A549 (cell line): ENCODE data around the gene STRBP.

Experiments used
- BHLHE40 ChIP-seq: IDR thresholded peaks from 2 replicates; pipeline ENCODE4 v1.6.1; 2012; ENCODE audit warnings: low read depth, low read length, inconsistent platforms
- CEBPB ChIP-seq, 2 experiments: fragments of >200 bp in 1 of 2; sonication (Bioruptor Twin) in 1 of 2; formaldehyde crosslinking in 1 of 2; IDR thresholded peaks; 2 replicates each; pipeline ENCODE4 v1.6.1; 2012 to 2016
- CTCF ChIP-seq: fragments of >200 bp; sonication (Bioruptor Twin); formaldehyde crosslinking; IDR thresholded peaks from 3 replicates; pipeline ENCODE4 v1.5.1; 2016
- EP300 ChIP-seq, 2 experiments: fragments of >200 bp; sonication (Bioruptor Twin); formaldehyde crosslinking; IDR thresholded peaks; 2 replicates in 1 of 2; 3 replicates in 1 of 2; pipeline ENCODE4 v1.6.1; 2016 to 2017
- ESRRA ChIP-seq: fragments of 150-350 bp; IDR thresholded peaks from 2 replicates; pipeline ENCODE4 v1.6.1; 2014; ENCODE audit warnings: mild to moderate bottlenecking, low read length, borderline replicate concordance
- FOSB ChIP-seq: fragments of 250-450 bp; sonication (Bioruptor Pico); IDR thresholded peaks from 2 replicates; pipeline ENCODE4 v1.5.0; 2020; ENCODE audit warnings: mild to moderate bottlenecking, moderate library complexity
- NFE2L2 ChIP-seq: fragments of 150-350 bp; conservative IDR thresholded peaks from 2 replicates; pipeline ENCODE4 v1.6.1; 2014; ENCODE audit warnings: low read length
- POLR2A ChIP-seq: IDR thresholded peaks from 2 replicates; pipeline ENCODE4 v1.6.1; 2012; ENCODE audit warnings: mild to moderate bottlenecking, low read length
- USF2 ChIP-seq: fragments of 450-650 bp; IDR thresholded peaks from 2 replicates; pipeline ENCODE4 v1.6.1; 2014; ENCODE audit warnings: antibody characterized with exemption

GRCh38 chr9:123314617-123315016, 46.2 kb upstream of the STRBP start:
- no peak for TF ChIP-seq NFE2L2
- TF ChIP-seq CTCF, result no peak
- TF ChIP-seq ESRRA, result no peak
- no peak for TF ChIP-seq EP300 (IDR thresholded peaks at IDR 0.05)
- no peak for TF ChIP-seq USF2
- no peak for TF ChIP-seq BHLHE40
- no peak for TF ChIP-seq CEBPB (IDR thresholded peaks at IDR 0.05)
- no peak for TF ChIP-seq FOSB (CRISPR knock-in tag)
- TF ChIP-seq POLR2A, result no peak
